Mucosa of rectum (tissue), 2 donors: Measurements from ENCODE around the gene FLYWCH1.

Source experiments
- H3K27ac ChIP-seq, 2 donors: one replicate each; pipeline ENCODE4 v1.7.0; 2013; ENCODE audit warnings: inconsistent platforms in 2 of 2, low read depth in 2 of 2, low read length in 2 of 2
- H3K27me3 ChIP-seq, 2 donors: one replicate each; pipeline ENCODE4 v1.7.0; 2013; ENCODE audit warnings: low read length in 2 of 2; ENCODE audit not compliant: control insufficient read depth in 2 of 2, insufficient read depth in 2 of 2
- H3K36me3 ChIP-seq, 2 donors: one replicate each; pipeline ENCODE4 v1.7.0; 2013; ENCODE audit warnings: low read length in 2 of 2; ENCODE audit not compliant: control insufficient read depth in 2 of 2, insufficient read depth in 2 of 2
- H3K4me1 ChIP-seq, 2 donors: one replicate each; pipeline ENCODE4 v1.7.0; 2013; ENCODE audit warnings: low read length in 2 of 2, mild to moderate bottlenecking in 1 of 2; ENCODE audit not compliant: control insufficient read depth in 2 of 2, insufficient read depth in 2 of 2
- H3K4me3 ChIP-seq, 2 donors: one replicate each; pipeline ENCODE4 v1.7.0; 2013; ENCODE audit warnings: low read length in 2 of 2
- H3K9ac ChIP-seq, 2 donors: one replicate each; pipeline ENCODE4 v1.7.0; 2013; ENCODE audit warnings: low read length in 2 of 2, low read depth in 1 of 2, mild to moderate bottlenecking in 1 of 2
- H3K9me3 ChIP-seq, 2 donors: one replicate each; pipeline ENCODE4 v1.7.0; 2013; ENCODE audit warnings: low read length in 2 of 2; ENCODE audit not compliant: control insufficient read depth in 2 of 2
- donor health status: healthy.
- donor health status: Normal muscosa, but diverticular disease.

Gene FLYWCH1

DNA sequence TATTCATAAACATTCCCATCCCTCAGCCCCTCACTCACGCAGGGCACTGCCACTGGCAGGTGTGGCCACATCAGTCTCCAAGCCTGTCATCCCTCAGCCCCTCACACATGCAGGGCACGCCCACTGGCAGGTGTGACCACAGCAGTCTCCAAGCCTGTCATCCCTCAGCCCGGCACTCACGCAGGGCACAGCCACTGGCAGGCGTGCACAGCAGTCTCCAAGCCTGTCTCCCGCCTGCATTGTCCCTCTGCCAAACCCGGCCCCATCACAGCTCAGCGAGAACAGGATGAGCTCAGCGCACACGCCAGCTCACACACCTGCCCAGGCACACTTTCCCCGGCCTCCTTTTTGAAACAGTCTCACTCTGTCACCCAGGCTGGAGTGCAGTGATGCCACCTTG is 40.9 kb downstream of the FLYWCH1 start:
- H3K9me3 ChIP-seq, result no peaks in the 10 kb centered on the region
- peaks cover 4 to 8% of the 10 kb centered on the region in 2 donors for H3K4me1 ChIP-seq
- H3K27me3 ChIP-seq, result peaks cover 0 to 12% of the 10 kb centered on the region in 2 donors
- H3K27ac ChIP-seq, result no peak overlapping the region
- H3K4me3 ChIP-seq, result no peak overlapping the region
- H3K36me3 ChIP-seq, result peaks cover 3 to 4% of the 10 kb centered on the region in 2 donors
- no peak overlapping the region for H3K9ac ChIP-seq

DNA sequence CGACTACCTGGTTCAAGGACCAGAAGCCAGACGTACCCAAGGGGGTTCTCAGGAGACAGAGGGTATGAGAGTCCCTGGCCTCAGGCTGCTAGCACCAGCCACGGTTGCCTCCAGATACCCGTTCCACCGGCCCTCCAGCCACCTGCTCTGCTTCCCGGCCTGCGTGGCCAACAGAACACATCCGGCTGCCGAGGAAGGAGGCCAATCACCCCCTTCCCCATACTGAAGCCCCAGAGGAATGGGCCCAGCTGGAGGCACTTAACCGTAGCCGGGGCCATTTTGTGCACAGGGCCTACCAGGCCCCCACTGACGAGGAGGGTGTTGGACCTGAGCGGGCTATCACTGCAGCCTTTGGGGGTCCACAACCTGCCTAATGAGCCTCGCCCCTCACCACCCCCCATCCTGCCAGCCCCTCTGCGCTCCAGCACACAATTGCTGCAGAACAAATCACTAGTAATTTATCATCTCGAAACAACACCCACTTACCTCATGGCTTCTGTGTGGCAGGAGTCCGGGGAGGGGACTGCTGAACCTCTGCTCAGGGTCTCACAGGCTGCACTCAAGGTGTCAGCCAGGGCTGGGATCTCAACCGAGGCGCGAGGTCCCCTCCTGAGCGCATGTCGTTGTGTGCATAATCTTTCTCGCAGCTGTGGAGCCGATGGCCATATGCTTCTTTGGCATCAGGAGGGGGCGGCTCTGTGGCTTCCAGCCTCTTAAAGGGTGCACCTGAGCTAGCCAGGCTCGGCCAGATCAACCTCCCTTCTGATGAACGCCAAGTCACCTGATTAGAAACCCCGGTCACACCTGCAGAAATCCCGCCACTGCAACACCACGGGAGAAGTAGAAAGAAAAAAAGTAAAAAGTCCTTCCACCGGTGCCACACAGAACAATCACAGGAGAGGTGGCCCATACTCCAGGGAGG is 42.2 kb downstream of the FLYWCH1 start:
- Histone ChIP-seq H3K36me3 (peaks cover 2 to 4% of the 10 kb centered on the region in 2 donors), H3K9ac (no peak overlapping the region), H3K27ac (no peak overlapping the region), H3K4me3 (no peak overlapping the region), H3K27me3 (peaks cover 0 to 12% of the 10 kb centered on the region in 2 donors), H3K9me3 (no peaks in the 10 kb centered on the region), H3K4me1 (peaks cover 4 to 8% of the 10 kb centered on the region in 2 donors)

DNA sequence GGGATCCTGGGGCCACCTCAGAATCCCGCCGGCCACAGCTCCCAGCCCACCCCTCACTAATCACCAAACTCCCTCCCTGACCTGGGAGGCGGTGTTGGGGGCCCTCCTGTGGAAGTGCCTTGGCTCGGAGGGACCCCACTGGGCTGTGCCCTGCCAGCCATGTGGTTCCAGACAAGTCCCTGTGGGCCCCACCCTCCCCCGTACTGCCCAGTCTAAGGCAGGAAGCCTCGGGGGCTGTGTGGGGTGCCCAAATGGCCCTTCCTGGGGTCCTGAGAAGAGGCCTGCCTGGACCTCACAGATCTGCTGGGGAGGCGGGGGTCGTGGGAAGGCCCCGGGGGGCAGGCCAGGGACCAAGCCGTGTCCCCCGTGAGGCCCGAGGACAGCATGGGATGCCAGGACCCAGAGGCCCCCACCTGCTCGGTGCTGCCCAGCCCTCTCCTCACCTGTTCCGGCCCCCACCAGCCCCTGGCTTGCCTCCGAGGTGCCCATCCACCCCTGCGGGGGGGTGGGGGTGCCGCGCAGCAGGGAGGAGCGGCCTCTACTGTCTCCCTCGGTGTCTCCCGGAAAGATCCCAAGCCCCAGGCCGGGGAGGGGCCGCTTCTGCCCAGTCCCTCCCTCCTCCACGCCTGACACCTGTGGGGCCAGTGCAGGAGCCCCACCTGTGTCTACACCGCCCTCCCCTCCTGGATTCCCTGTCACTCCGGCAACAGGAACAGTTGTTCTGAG is 43.1 kb downstream of the FLYWCH1 start:
- H3K27me3 ChIP-seq, result peaks cover 0 to 15% of the 10 kb centered on the region in 2 donors
- H3K36me3 ChIP-seq, result no peaks in the 10 kb centered on the region
- no peak overlapping the region for H3K9ac ChIP-seq
- H3K27ac ChIP-seq, result peak overlapping the region in 1 of 2 donors; percentile 45
- no peak overlapping the region for H3K4me3 ChIP-seq
- H3K4me1 ChIP-seq, result peaks cover 4 to 8% of the 10 kb centered on the region in 2 donors
- no peaks in the 10 kb centered on the region for H3K9me3 ChIP-seq

DNA sequence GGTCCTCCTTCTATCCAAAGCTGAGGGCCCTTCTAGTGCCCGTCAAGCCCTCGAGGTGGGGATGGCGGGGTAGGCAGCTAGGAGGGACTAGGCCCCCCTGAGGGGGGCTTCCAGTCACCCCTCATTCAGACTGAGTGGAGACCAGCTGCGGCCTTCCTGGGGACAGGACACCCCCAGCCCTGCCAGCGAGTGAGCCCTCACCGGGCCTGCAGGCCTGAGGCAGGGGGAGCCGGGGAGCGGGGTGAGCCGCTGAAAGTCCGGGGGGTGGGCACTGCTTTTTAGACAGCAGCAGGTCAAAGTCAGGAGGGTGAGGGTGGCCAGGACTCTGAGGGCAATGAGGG is 43.7 kb downstream of the FLYWCH1 start:
- Histone ChIP-seq H3K27ac (peak overlapping the region in 1 of 2 donors; percentile 45), H3K36me3 (no peaks in the 10 kb centered on the region), H3K9me3 (no peaks in the 10 kb centered on the region), H3K4me3 (no peak overlapping the region), H3K27me3 (peaks cover 0 to 15% of the 10 kb centered on the region in 2 donors), H3K4me1 (peaks cover 4 to 8% of the 10 kb centered on the region in 2 donors), H3K9ac (no peak overlapping the region)

DNA sequence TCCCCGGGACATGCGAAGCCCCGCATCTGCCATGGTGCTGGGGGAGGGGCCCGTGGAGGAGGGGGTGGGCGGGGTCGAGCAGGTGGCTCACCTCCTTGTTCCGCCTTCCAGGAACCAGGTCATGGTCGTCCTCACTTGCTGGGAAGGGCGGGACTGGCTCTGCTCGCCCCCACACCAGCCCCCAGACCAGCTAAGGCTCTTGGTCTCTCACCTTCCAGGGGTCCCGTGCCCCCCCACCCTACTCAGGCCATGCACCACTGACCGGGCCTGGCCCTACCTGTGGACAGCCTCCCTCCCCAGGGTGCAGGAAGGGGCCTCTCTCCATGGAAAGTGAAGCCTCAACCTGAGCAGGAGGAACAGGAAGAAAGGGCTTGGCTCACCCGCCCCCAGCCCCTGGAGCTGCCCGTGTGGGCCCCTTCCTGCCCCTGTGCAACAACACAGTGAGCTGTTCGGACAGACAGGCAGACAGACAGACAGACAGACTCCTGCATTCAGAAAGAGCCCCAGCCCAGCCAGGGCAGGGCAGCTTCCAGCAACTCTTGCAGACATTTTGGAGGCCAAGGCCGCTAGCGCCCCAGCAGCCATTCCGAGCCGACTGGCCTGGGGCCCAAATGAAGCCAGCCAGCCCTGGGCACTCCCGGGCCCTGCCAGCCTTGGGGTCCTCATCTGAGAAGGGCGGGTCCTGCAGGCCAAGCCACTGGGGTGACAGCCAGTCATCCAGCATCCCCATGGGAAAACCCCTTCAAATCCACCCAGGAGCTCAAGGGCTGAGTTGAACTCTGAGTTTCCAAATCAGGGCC is 44.2 kb downstream of the FLYWCH1 start:
- Histone ChIP-seq H3K27me3 (peaks cover 0 to 15% of the 10 kb centered on the region in 2 donors), H3K4me3 (no peak overlapping the region), H3K9ac (no peak overlapping the region), H3K27ac (peak overlapping the region in 1 of 2 donors; percentile 45), H3K36me3 (no peaks in the 10 kb centered on the region), H3K9me3 (no peaks in the 10 kb centered on the region), H3K4me1 (peaks cover 4 to 8% of the 10 kb centered on the region in 2 donors)

DNA sequence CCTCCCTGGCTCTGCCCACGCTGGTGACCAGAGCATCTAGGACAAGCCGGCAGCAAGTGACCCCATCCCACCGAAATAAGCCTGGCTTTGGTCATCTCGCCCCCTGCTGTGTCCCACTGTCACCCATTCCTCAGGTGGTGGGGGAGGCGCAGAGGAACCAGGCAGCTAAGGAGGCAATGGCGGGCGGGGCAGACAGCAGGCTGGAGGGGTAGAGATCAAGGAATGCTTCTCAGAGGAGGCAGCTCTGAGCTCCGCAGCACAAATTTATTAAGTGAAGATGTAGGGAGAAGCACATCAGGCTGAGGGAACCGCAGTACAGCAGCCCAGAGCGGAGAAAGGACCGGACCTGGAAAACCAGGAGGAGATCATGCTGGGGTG is 44.8 kb downstream of the FLYWCH1 start:
- Histone ChIP-seq H3K9me3 (no peaks in the 10 kb centered on the region), H3K4me1 (peaks cover 4 to 9% of the 10 kb centered on the region in 2 donors), H3K9ac (no peak overlapping the region), H3K36me3 (no peaks in the 10 kb centered on the region), H3K4me3 (no peak overlapping the region), H3K27ac (no peak overlapping the region), H3K27me3 (peaks cover 1 to 16% of the 10 kb centered on the region in 2 donors)

DNA sequence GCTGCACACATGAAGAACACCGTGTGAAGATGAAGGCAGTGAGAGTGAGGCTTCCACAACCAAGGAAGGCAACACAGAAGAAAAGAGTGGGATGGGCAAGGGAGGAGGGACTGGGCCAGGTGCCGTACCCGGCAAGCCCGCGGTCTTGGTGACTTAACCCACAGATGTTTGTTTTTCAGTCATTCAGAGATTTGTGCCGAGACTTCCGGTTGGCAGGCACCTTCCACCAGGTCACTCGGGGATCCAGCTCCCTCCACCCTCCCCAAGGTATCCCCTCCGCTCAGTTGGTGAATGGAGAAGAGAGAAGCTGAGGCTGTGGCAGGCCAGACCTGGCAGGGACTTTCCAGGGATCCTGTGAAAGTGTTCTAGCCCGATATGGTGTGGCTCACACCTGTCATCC is 47.5 kb downstream of the FLYWCH1 start:
- Histone ChIP-seq H3K9me3 (no peaks in the 10 kb centered on the region), H3K27me3 (peaks cover 23 to 30% of the 10 kb centered on the region in 2 donors), H3K9ac (no peak overlapping the region), H3K27ac (no peak overlapping the region), H3K4me3 (no peak overlapping the region), H3K4me1 (peaks cover 8 to 19% of the 10 kb centered on the region in 2 donors), H3K36me3 (no peaks in the 10 kb centered on the region)

DNA sequence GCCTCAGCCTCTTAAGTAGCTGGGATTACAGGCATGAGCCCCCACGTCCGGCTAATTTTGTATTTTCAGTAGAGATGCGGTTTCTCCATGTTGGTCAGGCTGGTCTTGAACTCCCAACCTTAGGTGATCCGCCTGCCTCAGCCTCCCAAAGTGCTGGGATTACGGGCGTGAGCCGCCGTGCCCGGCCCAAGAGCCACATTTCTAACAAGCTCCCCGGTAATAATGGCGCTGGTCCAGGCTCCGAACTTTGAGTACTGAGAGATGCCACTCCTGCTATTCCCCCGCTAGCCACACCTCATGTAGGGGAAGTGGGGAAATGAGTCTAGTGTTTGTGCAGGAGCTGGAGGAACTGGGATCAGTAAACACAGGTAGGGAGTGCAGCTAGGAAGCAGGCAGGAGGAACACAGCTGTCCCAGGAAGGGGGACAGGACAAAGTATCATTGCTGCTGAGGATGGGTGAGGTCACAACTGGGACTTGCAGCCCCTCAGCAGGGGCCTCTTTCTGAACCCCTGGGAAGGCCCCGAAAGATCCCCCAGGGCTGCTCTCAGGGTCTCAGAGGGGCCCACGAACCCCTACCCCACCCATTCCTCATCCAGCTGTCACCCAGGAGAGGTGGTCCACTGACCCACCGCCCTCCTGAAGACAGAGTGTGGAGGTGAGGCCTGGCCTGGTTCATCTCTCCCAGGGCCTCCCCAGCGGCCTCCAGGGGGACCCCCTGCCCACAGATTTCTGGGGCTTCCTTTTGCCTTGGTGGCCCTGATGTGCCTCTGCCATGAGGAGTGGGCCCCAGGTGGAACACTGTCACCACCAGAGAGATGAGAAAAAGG is 48.7 kb downstream of the FLYWCH1 start:
- Histone ChIP-seq H3K4me3 (no peak overlapping the region), H3K9ac (no peak overlapping the region), H3K27ac (no peak overlapping the region), H3K9me3 (no peaks in the 10 kb centered on the region), H3K36me3 (no peaks in the 10 kb centered on the region), H3K4me1 (peaks cover 11 to 16% of the 10 kb centered on the region in 2 donors), H3K27me3 (peaks cover 25 to 30% of the 10 kb centered on the region in 2 donors)

DNA sequence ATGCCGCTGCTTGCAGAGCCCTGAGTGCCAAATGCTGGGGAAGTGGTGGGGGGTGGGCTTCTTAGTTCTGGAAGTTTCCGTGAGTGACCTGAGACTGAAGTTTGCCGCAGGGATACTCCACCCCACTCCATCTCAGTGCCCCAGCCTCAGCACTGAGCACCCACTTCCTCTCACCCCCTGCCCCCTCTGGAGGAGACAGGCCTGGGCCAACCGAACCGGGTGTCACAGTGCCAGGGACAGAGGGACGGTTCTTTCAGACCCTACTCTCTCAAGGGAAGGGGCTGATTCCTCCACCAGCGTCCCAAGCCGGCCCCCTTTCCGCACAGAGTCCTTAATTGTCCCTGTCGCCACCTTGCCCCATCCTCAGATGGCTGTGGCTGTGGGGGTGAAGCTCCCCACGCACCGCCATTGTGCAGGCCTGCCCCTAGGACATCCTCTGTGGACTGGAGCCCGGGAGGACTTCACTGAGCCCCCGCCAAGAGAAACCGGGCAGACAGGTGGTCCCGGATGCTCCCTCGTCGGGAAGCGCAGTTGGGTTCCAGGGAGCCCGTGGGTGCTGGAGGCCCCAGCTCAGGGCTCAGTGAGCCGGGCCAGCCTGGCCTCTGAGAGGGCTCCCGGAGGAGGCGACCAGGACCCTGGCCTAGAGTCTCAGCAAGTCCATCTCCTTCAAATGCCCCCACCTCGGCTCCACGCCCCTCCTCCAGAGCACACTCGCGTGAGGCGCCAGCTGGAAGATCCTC is 50.8 kb downstream of the FLYWCH1 start:
- Histone ChIP-seq H3K27ac (no peak overlapping the region), H3K4me1 (peaks cover 11 to 13% of the 10 kb centered on the region in 2 donors), H3K27me3 (peaks cover 29 to 42% of the 10 kb centered on the region in 2 donors), H3K36me3 (no peaks in the 10 kb centered on the region), H3K4me3 (no peak overlapping the region), H3K9ac (no peak overlapping the region), H3K9me3 (no peaks in the 10 kb centered on the region)
